Left kidney (tissue), 8 donors: ENCODE data around the gene TK1. TPM values are rescaled to one million over a fixed set of nuclear protein-coding genes. Genes with fewer than 3 reads are reported as not detected.
"Not testable (repeated sequence)": the region's sequence is repeated elsewhere in the genome, so short reads cannot be mapped to it uniquely, and the experiment has no call there.

Experiments
- DNase-seq: peaks from one replicate; pipeline ENCODE4 v3.0.0-alpha.2; 2013
- long read RNA-seq, 8 donors: transcript quantifications; one replicate each; lab custom pipeline, GENCODE V29; 2026
- polyA plus RNA-seq: library from polyadenylated mRNA; unstranded; fragments of 120-200 nt; gene quantifications from one replicate; pipeline ENCODE4 v1.2.1, GENCODE V29; 2013; ENCODE audit not compliant: insufficient read length

Gene TK1, protein sequence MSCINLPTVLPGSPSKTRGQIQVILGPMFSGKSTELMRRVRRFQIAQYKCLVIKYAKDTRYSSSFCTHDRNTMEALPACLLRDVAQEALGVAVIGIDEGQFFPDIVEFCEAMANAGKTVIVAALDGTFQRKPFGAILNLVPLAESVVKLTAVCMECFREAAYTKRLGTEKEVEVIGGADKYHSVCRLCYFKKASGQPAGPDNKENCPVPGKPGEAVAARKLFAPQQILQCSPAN
- polyA plus RNA-seq: 34.0 TPM
- long read RNA-seq, donor 1, transcript TK1-201 (7 exons, 1,628 nt): major isoform, 30 of 52 reads
- long read RNA-seq, donor 1, partial matches to known transcripts: 0 of 52 reads
- long read RNA-seq, donor 1, other reads (novel, unspliced or antisense): 18 of 52 reads
- long read RNA-seq, donor 2, transcript TK1-201 (7 exons, 1,628 nt): major isoform, 12 of 13 reads
- long read RNA-seq, donor 2, partial matches to known transcripts: 0 of 13 reads
- long read RNA-seq, donor 2, other reads (novel, unspliced or antisense): 0 of 13 reads
- long read RNA-seq, donor 3, transcript TK1-201 (7 exons, 1,628 nt): major isoform, 19 of 27 reads
- long read RNA-seq, donor 3, partial matches to known transcripts: 0 of 27 reads
- long read RNA-seq, donor 3, other reads (novel, unspliced or antisense): 5 of 27 reads
- long read RNA-seq, donor 4: 0 reads
- long read RNA-seq, donor 5, transcript TK1-201 (7 exons, 1,628 nt): major isoform, 47 of 77 reads
- long read RNA-seq, donor 5, transcript TK1-203 (6 exons, 1,681 nt): minor isoform, 5 of 77 reads
- long read RNA-seq, donor 5, partial matches to known transcripts: 0 of 77 reads
- long read RNA-seq, donor 5, other reads (novel, unspliced or antisense): 24 of 77 reads
- long read RNA-seq, donor 6, transcript TK1-201 (7 exons, 1,628 nt): major isoform, 27 of 30 reads
- long read RNA-seq, donor 6, partial matches to known transcripts: 0 of 30 reads
- long read RNA-seq, donor 6, other reads (novel, unspliced or antisense): 0 of 30 reads
- long read RNA-seq, donor 7, transcript TK1-201 (7 exons, 1,628 nt): major isoform, 41 of 42 reads
- long read RNA-seq, donor 7, partial matches to known transcripts: 0 of 42 reads
- long read RNA-seq, donor 7, other reads (novel, unspliced or antisense): 0 of 42 reads
- long read RNA-seq, donor 8, transcript TK1-201 (7 exons, 1,628 nt): major isoform, 13 of 14 reads
- long read RNA-seq, donor 8, partial matches to known transcripts: 0 of 14 reads
- long read RNA-seq, donor 8, other reads (novel, unspliced or antisense): 0 of 14 reads

DNA sequence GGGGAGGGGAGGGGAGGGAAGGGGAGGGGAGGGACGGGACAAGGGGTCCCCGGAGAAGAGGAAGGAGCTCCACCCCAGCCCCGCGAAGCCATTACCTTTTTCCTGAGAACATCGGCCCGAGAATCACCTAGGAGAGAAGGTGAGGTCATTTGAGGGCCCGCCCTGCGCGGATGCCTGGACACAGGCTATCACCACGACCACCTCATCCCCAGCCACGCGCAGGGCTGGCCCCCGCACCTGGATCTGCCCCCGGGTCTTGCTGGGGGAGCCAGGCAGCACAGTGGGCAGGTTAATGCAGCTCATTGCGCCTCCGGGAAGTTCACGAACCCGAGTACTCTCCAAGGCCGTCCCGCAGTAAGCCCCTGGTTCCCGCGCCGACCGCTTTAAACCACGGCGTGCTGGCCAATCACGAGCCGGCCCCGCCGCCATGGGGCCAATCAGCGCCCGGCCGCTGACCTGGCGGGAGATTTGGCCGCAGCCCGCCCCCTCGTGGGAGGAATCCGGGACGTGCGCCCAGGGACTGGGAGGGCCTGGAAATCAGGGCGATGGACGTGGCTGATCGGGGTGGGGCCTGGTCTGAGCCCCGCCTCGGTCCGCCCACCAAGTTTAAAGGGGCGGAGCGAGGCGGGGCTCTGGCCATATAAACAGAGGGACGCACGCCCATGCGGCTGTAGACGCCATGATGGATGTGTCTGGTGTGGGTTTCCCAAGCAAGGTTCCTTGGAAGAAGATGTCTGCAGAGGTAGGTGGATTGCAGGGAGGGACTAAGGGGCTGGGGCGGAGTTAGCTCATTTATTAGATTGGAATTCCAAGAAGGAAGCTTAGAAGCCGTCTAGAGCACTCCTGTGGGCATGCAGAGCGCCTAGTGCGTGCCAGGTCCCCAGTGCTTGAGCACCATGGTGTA is at the start of gene TK1, which contains the start of gene AFMID:
Gene TK1, minus strand, starts transcription at position 361 of the 904 bp plus-strand sequence. Its CDS starts 58 bp downstream, at position 303.
Gene AFMID, plus strand, starts transcription at position 671 of the 904 bp plus-strand sequence. Its CDS starts 9 bp downstream, at position 680.
- peak; percentile 97 for DNase-seq

DNA sequence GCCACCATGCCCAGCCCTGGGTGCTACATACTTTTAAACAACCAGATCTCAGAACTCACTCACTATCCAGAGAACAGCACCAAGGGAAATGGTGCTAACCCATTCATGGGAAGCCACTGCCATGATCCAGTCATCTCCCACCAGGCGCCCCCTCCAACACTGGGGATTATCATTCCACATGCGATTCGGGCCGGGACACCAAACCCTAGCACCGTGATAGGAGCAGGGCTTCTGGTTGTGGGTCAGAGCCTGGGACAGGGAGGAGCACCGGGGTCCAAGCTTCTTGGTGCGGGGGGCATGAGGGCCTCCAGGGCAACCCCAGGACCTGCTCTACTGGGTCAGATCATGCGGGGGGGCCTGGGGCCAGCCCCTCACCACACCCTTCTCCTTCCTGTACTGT is 49.0 kb upstream of the TK1 start:
- DNase-seq: no peak

DNA sequence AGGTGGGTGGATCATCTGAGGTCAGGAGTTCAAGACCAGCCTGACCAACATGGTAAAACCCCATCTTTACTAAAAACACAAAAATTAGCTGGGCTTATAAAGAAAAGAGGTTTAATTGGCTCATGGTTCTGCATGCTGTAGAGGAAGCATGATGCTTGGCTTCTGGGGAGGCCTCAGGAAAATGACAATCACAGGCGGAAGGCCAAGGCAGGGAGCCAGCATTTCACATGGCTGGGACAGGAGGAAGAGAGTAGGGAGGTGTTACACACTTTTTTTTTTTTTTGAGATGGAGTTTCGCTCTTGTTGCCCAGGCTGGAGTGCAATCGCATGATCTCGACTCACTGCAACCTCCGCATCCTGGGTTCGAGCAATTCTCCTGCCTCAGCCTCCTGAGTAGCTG is 48.2 kb upstream of the TK1 start:
- DNase-seq: not testable (repeated sequence)

DNA sequence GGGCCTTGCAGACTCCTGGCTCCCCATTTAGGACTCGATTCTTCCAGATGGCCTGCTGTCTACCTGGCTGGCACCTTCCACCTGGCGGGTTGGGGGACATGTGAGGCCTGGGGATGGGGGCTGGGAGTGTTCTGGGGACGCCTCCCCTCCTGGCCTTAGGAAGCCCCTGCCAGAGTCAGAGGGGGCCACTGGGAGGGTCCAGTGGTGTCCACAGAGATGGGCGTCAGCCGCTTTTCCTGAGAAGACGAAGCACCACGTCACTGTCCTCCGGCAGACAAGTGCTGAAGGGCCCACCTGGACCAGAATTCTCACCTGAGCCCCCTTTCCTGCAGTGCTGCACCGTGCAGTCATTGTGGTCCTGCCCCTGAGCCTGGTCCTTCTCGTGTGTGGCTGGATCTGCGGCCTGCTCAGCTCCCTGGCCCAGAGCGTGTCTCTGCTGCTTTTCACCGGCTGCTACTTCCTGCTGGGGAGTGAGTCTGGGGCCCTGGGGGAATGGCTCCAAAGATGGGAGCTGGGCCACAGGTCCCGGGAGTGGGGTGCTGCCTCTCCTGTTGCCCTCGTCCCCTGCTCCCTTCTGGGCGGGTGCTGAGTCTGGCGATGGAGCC is 47.5 kb upstream of the TK1 start:
- DNase-seq: no peak

DNA sequence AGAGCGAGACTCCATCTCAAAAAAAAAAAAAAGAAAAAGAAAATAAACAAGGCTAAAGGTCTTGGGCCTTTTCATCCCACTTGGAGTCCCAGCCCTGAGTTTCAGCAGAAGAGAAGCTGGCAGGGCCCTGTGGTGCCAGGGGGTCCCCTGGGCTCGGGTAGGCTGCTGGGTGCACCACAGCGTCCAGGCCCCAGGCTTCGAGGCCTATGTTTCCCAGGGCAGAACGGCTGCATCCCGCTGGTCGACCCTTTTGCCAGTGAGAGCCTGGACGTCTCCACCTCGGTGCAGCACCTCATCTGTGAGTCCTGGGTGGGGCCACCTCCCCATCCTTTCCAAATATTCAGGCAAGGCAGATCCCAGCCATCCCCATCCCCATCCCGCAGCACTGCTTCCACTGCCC is 46.8 kb upstream of the TK1 start:
- no peak for DNase-seq

DNA sequence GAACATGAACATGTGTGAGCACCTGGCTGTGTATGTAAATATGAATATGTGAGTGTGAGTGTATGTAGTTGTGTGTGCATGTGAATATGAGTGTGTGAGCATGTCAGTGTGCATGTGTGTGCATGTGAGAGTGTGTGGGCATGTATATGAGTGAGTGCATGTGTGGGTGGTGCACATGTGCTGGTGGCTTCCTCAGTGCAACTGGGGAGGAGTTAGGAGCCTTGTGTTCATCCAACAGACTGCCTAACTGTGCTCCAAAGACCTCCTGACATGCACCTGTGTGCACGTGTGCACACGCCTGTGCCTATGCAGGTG is 46.0 kb upstream of the TK1 start:
- DNase-seq: no peak

DNA sequence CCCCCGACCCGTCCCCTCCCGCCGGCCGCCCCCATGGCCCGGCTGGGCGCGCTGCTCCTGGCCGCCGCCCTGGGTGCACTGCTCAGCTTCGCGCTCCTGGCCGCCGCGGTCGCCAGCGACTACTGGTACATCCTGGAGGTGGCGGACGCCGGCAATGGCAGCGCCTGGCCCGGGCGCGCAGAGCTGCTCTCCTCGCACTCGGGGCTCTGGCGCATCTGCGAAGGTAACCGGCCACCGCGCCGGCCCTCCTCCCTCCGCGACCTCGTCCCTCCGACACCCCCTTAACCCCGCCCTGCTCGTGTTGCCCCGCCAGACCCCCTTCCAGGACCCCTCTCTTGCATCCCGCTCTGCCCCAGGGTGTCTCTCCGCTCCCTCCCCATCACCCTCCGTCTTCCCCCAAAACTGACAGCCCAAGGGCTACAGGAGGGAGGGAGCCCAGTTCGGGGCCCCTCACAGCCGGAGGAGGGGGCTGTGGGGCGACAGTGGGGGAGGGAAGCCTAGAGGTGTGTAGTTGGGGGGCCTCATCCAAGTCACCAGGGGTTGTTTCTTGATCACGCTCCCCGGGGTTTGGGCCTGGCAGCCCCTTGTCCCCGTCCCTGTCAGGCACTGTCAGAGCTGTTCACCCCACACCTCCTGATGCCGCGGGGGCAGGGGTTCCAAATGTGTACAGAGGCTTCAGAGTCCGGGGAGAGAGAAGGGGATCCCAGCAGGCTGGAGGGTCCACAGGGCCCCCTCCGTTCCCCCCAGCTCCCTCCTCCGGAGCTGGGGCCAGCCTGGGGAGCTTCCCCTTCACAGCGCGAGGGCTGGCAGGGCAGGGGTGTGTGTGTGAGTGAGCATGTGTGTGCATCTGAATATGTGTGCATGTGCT is 45.4 kb upstream of the TK1 start:
- DNase-seq: no peak

DNA sequence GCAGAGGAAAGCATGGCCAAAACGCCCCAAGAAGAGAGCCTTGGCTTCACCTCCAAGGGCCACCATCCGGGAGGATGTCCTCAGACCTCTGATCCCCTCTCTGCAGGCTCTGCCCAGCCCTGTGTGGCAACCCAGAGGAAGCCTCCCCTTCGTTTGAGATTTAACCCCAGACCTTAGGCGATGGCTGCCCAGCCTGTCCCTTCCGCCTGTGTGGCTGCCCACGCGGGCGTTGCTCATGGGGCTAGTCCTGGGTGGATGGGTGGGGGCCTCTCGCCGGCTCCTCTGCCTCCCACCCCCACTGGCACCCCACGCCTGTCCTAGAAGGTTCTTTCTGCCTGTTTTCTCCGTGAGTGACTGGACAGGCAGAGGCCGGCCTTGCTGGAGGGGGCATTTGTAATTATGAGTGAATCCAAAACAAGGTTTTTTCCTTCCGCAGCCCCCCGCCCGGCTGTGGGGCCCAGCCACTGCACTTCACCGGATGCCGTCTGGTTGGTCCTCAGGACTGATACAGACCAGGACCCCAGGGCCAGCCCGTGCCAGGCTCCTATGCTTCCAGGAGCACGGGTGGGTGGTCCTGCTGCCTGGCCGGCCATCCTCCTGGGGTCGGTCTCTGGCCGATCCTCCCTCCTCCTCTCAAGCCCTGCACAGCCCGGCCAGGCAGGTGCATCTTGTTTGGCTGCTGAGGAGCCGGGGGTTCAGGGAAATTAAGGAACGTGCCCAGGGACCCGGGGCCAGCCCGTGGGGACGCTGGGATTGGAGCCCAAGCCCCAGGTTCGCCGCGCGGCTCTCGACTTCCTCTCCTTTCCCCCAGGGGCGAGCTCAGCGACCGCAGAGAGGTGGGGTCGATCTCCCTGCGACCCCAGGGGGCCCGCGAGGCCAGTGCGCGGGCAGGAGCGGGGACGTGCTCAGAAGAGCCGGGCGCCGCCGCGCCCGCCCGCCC is 44.4 kb upstream of the TK1 start, which contains the start of gene TMEM235:
Gene TMEM235, plus strand, starts transcription at position 636 of the 940 bp plus-strand sequence. CDS start 393 bp downstream, outside the sequence.
- no peak for DNase-seq

DNA sequence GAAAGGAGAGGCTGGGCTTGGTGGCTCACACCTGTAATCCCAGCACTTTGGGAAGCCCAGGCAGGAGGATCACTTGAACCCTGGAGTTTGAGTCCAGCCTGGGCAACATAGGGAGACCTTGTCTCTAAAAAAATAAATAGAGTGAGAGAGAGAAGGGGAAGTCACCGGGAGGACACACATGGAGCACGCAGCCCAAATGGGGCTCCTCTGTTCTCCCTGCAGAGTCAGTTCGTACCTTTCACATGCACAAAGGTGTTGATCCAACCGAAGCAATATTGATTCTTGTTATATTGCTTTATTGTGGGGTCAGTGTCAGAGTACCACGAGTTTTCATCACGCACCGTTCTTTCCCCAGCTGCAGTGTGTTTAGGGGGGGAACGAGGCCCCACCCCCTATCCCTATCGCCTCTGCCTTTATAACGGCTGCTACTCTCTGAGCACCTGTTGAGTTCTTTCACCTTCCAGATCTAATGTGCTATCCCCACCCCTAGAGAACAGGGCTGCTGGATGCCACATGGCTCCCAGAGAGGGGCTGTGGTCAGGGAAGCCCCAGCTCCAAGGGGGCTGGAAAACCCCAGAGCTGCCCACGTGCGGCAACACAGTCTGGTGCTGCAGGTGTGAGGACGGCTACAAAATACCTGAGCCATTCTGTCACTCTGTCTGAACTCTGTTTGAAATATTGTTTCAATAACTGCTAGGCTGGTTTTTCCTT is 43.6 kb upstream of the TK1 start:
- no peak for DNase-seq

DNA sequence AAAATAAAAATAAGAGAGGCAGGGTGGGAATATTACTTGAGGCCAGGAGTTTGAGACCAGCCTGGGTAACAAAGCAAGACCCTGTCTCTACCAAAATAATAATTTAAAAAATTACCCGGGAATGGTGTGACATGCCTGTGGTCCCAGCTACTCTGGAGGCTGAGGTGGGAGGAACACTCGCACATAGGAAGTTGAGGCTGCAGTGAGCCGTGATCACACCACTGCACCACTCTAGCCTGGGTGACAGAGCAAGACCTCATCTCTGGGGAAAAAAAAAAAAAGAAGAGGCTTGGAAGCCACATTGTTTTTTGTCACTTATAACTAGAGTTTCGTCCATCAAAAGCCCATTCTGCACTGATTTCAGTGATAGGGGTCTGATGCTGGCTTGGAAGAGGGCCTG is 41.3 kb upstream of the TK1 start:
- no peak for DNase-seq

DNA sequence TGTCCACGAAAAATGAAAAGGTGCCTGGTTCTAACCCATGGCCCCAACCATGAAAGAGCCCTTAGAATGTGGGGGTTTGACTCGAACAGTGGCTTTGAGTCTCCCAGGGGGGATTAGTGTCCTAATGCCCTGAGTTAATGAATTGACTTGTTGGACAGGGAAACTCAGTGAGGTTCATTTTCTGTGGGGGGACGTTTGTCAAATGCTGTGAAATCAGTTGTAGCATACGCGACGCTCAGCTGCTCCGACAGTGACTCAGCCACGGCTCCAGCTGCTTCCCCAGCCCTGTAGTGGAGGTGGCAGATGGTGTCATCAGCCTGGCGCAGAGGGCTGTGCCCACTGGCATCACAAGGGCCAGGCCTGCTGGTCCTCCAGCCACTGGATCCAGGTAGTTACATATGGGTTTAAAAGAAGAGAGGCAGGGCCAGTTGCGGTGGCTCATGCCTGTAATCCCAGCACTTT is 40.6 kb upstream of the TK1 start:
- DNase-seq: no peak

DNA sequence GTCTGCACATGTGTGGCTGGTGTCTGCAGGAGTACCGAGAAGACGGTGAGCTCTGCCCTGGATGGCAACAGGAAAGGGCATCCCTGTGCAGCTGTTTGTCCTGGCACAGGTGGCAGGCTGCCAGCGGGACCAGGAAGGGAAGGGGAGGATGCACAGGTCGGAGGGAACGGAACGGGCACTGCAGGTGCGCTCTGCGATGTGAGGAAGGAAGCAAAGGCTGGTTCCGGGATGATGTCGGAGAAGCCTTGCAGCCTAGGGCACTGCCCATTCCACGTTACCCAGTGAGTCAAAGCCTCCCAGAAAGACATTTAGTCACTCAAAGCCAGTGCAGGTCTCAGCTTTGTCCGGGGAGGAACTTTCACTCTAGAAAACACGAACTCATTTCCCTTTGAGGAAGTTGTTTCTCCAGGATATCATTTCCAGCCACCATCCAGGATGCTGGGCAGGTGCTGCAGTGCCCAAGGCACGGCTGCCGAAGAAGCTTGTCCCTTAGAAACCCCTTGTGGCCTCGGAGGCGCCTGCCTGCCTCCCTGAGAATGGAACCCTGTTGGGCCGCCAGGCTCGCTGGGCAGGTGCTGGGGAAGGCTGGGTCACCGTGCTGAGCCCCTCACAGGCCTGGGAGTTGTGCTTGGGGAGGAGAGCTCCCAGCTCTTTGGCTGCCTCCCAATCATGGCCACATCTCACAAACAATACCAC is 40.1 kb upstream of the TK1 start:
- no peak for DNase-seq

DNA sequence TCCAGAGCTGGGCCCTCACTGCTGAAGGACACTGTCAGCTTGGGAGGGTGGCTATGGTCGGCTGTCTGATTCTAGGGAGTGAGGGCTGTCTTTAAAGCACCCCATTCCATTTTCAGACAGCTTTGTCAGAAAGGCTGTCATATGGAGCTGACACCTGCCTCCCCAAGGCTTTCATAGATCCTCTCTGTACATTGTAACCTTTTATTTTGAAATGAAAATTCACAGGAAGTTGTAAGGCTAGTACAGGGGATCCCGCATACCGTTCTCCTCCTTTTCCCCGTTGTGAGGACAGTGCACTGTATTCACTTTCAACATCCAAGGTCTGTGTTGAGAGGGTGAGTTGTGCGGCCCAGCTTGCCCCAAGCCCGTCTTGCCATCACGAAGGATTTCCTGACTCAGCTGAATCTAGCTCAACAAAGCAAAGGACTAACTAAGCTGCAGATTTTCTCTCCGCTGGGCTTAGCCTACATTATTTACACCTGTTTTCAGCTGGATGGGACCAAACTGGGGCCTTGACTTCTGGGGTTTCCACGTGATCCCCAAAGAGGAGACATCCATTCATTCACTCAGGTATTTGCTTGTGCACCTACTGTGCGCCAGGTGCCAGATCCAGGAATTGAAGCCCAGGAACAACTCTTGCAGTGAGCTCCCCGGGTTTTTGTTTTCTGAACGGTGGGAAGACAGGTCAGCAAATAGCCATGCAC is 39.4 kb upstream of the TK1 start:
- DNase-seq: no peak

DNA sequence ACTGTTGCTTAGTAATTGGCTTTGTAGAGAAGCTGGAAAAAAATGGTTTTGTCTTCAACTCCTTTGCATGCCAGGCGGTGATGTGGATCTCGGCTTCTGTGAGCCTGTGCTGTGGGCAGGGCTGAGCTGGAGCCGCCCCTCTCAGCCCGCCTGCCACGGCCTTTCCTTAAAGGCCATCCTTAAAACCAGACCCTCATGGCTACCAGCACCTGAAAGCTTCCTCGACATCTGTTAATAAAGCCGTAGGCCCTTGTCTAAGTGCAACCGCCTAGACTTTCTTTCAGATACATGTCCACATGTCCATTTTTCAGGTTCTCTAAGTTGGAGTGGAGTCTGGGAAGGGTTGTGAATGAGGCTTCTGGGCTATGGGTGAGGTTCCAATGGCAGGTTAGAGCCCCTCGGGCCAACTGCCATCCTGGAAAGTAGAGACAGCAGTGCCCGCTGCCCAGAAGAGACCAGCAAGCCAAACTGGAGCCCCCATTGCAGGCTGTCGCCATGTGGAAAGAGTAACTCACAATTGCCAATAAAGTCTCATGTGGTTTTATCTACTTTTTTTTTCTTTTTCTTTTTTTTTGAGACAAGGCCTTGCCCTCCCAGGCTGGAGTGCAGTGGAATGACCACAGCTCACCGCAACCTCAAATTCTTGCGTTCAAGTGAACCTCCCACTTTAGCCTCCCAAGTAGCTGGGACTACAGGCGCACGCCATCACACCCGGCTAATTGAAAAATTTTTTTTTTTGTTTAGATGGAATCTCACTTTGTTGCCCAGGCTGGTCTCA is 38.4 kb upstream of the TK1 start:
- DNase-seq: no peak
